22Rv1 (cell line): ENCODE measurements around the gene ADK.
"Not testable (repeated sequence)": the region's sequence is repeated elsewhere in the genome, so short reads cannot be mapped to it uniquely, and the experiment has no call there.

ENCODE experiments used
- H3K27ac ChIP-seq: fragments of 450-650 bp; 2 replicates; pipeline ENCODE4 v1.5.1; 2017
- CTCF ChIP-seq: fragments of 450-650 bp; IDR thresholded peaks from 2 replicates; pipeline ENCODE4 v1.5.1; 2017; ENCODE audit warnings: mild to moderate bottlenecking
- ZFX ChIP-seq: fragments of 450-650 bp; IDR thresholded peaks from 2 replicates; pipeline ENCODE4 v1.6.1; 2017; ENCODE audit warnings: antibody characterized with exemption, borderline replicate concordance

The ADK gene

GRCh38 chr10:74453169-74453568 is 302.1 kb downstream of the ADK start:
- H3K27ac ChIP-seq = no peak overlapping the region
- TF ChIP-seq CTCF (no peak), ZFX (no peak)

- not testable (repeated sequence) for H3K27ac ChIP-seq
These were observed 306.5 kb downstream of the ADK start for GRCh38 chr10:74457478-74457877.

- no peak overlapping the region for H3K27ac ChIP-seq
- TF ChIP-seq ZFX (no peak), CTCF (no peak)
These were observed 309.8 kb downstream of the ADK start for GRCh38 chr10:74460812-74461211.

- TF ChIP-seq ZFX = no peak
- TF ChIP-seq CTCF = no peak
- H3K27ac ChIP-seq = no peak overlapping the region
These were observed 323.1 kb downstream of the ADK start for GRCh38 chr10:74474022-74474713.

- not testable (repeated sequence) for H3K27ac ChIP-seq
These were observed 325.2 kb downstream of the ADK start for GRCh38 chr10:74476162-74476706.

- no peak for TF ChIP-seq CTCF
- TF ChIP-seq ZFX = no peak
- H3K27ac ChIP-seq = no peak overlapping the region
These were observed 329.8 kb downstream of the ADK start for GRCh38 chr10:74480778-74481177.

- H3K27ac ChIP-seq = no peak overlapping the region
- TF ChIP-seq CTCF = no peak
- TF ChIP-seq ZFX = no peak
These were observed 332.3 kb downstream of the ADK start for GRCh38 chr10:74483356-74483755.

- no peak overlapping the region for H3K27ac ChIP-seq
- TF ChIP-seq CTCF (no peak), ZFX (no peak)
These were observed 334.3 kb downstream of the ADK start for GRCh38 chr10:74485283-74485682.
